MM.1S (cell line): ENCODE measurements around the gene SH3BP5L.

ENCODE experiments used
- CTCF ChIP-seq: fragments of 300-600 bp; sonication (generic); IDR thresholded peaks from 2 replicates; pipeline ENCODE4 v1.5.1; 2016; ENCODE audit warnings: antibody characterized with exemption, low read length, mixed read lengths
- EZH2 ChIP-seq: fragments of 300-600 bp; sonication (generic); optimal IDR thresholded peaks from 2 replicates; pipeline ENCODE3; 2017; ENCODE audit warnings: low read depth, mild to moderate bottlenecking, antibody characterized with exemption, low read length, mixed read lengths

- TF ChIP-seq CTCF: no peak
- no peak for TF ChIP-seq EZH2
These were observed 33.5 kb upstream of the SH3BP5L start, which contains the start of gene ZNF692 for GRCh38 chr1:248858891-248859889.
